Loucy (cell line): ENCODE measurements around the gene PRR30.

Source experiments
- CTCF ChIP-seq: fragments of 200-600 bp; sonication (generic); conservative IDR thresholded peaks from 2 replicates; pipeline ENCODE4 v1.5.1; 2014; ENCODE audit warnings: mild to moderate bottlenecking, antibody characterized with exemption, low read length
- EZH2phosphoT487 ChIP-seq: fragments of 200-600 bp; IDR thresholded peaks from 2 replicates; pipeline ENCODE4 v1.6.1; 2018; ENCODE audit warnings: antibody characterized with exemption, mild to moderate bottlenecking, moderate library complexity, borderline replicate concordance

- no peak for TF ChIP-seq EZH2phosphoT487
- no peak for TF ChIP-seq CTCF
These were observed 43.8 kb downstream of the PRR30 start for GRCh38 chr2:27095427-27095744.
